ENCODE results near the gene XXYLT1. TPM values are rescaled to one million over a fixed set of nuclear protein-coding genes. Genes with fewer than 3 reads are reported as not detected.

The XXYLT1 gene
- total and polyA plus RNA-seq, 9 of the 15 experiments (the other 6 are each of a cell fraction or from before 2014, with no cell fraction given) = 1.9 to 18.9 (median 15.0) TPM

DNA sequence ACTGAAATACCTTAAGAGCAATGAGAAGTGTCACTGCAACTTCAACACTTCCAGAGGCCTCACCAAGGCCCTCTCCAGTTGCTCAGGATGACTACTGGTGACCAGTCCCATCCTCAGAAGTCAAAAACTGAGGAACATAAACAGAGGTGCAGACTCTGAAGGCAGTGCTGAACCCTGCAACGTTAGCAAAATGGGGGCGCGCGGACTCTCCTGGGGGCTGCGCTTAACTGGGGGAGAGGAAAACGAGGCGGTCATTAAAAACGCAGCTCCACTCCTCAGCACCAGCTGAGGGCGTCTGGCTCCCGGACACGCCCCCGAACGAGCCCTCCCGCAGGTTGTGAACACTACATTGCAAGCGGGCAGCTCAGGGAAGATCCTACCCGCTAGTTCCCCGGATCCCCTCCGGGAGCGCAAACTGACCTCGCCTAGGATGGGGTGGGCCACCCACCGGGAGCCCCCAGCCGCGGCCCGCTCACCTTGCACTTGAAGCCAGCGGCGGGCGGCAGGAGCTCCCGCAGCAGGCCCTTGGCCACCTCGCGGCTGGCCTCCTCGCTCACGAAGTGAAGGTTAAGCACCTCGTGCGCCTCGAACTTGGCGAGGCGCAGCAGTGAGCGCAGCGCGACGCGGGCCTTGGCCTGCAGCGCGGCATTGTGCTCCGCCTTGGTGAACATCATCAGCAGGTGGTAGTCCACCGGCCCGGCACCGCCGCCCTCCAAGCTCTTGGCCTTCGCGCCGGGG lies 711 bp downstream of the XXYLT1 start (continued):
- TF ChIP-seq, protein P1, sequence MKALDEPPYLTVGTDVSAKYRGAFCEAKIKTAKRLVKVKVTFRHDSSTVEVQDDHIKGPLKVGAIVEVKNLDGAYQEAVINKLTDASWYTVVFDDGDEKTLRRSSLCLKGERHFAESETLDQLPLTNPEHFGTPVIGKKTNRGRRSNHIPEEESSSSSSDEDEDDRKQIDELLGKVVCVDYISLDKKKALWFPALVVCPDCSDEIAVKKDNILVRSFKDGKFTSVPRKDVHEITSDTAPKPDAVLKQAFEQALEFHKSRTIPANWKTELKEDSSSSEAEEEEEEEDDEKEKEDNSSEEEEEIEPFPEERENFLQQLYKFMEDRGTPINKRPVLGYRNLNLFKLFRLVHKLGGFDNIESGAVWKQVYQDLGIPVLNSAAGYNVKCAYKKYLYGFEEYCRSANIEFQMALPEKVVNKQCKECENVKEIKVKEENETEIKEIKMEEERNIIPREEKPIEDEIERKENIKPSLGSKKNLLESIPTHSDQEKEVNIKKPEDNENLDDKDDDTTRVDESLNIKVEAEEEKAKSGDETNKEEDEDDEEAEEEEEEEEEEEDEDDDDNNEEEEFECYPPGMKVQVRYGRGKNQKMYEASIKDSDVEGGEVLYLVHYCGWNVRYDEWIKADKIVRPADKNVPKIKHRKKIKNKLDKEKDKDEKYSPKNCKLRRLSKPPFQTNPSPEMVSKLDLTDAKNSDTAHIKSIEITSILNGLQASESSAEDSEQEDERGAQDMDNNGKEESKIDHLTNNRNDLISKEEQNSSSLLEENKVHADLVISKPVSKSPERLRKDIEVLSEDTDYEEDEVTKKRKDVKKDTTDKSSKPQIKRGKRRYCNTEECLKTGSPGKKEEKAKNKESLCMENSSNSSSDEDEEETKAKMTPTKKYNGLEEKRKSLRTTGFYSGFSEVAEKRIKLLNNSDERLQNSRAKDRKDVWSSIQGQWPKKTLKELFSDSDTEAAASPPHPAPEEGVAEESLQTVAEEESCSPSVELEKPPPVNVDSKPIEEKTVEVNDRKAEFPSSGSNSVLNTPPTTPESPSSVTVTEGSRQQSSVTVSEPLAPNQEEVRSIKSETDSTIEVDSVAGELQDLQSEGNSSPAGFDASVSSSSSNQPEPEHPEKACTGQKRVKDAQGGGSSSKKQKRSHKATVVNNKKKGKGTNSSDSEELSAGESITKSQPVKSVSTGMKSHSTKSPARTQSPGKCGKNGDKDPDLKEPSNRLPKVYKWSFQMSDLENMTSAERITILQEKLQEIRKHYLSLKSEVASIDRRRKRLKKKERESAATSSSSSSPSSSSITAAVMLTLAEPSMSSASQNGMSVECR (CRISPR knock-in tag; IDR thresholded peaks at IDR 0.05) = peak; percentile 88
- no peak for TF ChIP-seq KAT8 (IDR thresholded peaks at IDR 0.05; ENCODE audit: low read depth)
- TF ChIP-seq MYC (IDR thresholded peaks at IDR 0.05; ENCODE audit: low read depth, low read length) = peak; percentile 71; the same call in 1 of the 2 replicates
- TF ChIP-seq MYC (CRISPR knock-in tag; IDR thresholded peaks at IDR 0.05; ENCODE audit: borderline replicate concordance, low read depth) = peak; percentile 72; the same call in 1 of the 2 replicates
- TF ChIP-seq, protein P2, sequence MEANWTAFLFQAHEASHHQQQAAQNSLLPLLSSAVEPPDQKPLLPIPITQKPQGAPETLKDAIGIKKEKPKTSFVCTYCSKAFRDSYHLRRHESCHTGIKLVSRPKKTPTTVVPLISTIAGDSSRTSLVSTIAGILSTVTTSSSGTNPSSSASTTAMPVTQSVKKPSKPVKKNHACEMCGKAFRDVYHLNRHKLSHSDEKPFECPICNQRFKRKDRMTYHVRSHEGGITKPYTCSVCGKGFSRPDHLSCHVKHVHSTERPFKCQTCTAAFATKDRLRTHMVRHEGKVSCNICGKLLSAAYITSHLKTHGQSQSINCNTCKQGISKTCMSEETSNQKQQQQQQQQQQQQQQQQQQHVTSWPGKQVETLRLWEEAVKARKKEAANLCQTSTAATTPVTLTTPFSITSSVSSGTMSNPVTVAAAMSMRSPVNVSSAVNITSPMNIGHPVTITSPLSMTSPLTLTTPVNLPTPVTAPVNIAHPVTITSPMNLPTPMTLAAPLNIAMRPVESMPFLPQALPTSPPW (CRISPR knock-in tag; IDR thresholded peaks at IDR 0.05) = 0 out of 2 replicates have a peak, but pooled peaks have one; percentile 29
- TF ChIP-seq ZNF282 (CRISPR knock-in tag; IDR thresholded peaks at IDR 0.05) = peak; percentile 74; the same call in 1 of the 2 replicates
- peak in 1 of 2 experiments; percentile 23; a peak in 1 of 4 replicates for TF ChIP-seq HDAC1 (IDR thresholded peaks at IDR 0.05)
- TF ChIP-seq, protein P3, sequence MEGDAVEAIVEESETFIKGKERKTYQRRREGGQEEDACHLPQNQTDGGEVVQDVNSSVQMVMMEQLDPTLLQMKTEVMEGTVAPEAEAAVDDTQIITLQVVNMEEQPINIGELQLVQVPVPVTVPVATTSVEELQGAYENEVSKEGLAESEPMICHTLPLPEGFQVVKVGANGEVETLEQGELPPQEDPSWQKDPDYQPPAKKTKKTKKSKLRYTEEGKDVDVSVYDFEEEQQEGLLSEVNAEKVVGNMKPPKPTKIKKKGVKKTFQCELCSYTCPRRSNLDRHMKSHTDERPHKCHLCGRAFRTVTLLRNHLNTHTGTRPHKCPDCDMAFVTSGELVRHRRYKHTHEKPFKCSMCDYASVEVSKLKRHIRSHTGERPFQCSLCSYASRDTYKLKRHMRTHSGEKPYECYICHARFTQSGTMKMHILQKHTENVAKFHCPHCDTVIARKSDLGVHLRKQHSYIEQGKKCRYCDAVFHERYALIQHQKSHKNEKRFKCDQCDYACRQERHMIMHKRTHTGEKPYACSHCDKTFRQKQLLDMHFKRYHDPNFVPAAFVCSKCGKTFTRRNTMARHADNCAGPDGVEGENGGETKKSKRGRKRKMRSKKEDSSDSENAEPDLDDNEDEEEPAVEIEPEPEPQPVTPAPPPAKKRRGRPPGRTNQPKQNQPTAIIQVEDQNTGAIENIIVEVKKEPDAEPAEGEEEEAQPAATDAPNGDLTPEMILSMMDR (IDR thresholded peaks at IDR 0.05 in 2 of 3, conservative IDR thresholded peaks at IDR 0.05 in 1 of 3; ENCODE audit: insufficient read depth in 2 of 3, low read depth in 1 of 3, low read length in 3 of 3) = peak in 2 of 3 experiments; percentile 5 to 19; a peak in 2 of 6 replicates

Measured in K562 (cell line).